HG03575 (cell line): ENCODE results near the gene EFNA3.
"Not testable (repeated sequence)": the region's sequence is repeated elsewhere in the genome, so short reads cannot be mapped to it uniquely, and the experiment has no call there.

Experiments used
- ATAC-seq: cut with Tn5 transposase; IDR thresholded peaks from one replicate; pipeline ENCODE4 v1.9.1; 2021; ENCODE audit not compliant: unreplicated experiment, insufficient number of reproducible peaks, low FRiP score; ENCODE audit errors: extremely low read depth

Gene EFNA3

GRCh38 chr1:155103325-155103724, 24.7 kb downstream of the EFNA3 start:
- ATAC-seq: no peak

DNA sequence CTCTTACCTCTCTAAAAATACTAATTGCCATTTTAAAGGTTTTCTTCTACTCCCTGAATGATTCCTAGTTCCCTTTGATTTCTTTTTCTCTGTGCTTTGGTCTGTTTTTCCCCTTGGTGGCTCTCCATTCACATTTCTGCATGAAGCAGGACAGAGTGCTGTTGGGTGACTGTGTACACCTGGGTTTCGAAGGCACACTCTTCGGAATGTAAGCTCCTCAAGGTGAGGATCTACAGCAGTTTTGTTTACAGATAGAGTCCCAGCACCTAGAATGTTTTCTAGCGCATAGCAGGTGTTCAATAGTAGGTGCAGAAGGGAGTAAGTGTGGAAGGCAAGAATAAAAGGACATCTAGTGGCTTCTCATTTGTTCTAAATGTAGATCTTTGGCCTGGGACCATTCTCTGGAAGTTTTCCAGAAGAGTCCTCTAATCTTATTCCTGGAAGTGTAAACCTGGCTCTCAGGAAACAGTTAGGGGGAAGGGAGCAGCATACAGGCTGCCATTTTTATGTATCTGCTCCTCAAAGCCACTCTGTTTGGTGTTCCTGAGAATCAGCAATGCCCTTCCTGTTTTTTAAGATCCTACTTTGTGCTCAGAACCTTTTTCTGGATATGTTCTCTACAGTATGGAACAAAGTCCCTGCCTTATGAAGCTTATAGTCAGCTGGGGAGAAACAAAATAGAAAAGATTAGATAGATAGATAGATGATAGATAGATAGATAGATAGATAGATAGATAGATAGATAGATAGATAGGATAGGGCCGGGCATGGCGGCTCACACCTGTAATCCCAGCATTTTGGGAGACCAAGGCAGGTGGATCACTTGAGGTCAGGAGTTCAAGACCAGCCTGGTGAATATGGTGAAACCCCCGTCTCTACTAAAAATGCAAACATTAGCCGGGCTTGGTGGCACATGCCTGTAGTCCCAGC, 26.2 kb downstream of the EFNA3 start:
- no peak for ATAC-seq

DNA sequence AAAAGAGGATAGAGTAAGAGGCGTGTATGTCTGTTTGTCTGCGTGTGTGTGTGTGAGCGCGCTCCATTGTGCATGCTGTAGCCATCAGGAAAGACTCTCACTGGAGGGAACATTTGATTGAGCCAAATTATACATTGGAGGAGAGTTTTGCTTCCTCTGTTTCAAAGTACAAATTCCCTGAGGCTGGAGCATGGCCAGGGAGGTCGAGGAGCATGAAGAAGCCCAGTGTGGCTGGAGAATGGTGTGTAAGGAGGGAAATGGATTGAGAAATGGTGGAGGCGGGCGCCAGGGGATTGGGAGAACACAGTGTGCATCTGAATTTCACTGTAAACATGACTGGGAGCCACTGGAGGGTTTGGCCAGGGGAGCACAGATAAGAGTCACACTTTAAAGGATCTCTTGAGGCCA, 27.0 kb downstream of the EFNA3 start:
- no peak for ATAC-seq

GRCh38 chr1:155106862-155107261, 28.2 kb downstream of the EFNA3 start:
- ATAC-seq: no peak

DNA sequence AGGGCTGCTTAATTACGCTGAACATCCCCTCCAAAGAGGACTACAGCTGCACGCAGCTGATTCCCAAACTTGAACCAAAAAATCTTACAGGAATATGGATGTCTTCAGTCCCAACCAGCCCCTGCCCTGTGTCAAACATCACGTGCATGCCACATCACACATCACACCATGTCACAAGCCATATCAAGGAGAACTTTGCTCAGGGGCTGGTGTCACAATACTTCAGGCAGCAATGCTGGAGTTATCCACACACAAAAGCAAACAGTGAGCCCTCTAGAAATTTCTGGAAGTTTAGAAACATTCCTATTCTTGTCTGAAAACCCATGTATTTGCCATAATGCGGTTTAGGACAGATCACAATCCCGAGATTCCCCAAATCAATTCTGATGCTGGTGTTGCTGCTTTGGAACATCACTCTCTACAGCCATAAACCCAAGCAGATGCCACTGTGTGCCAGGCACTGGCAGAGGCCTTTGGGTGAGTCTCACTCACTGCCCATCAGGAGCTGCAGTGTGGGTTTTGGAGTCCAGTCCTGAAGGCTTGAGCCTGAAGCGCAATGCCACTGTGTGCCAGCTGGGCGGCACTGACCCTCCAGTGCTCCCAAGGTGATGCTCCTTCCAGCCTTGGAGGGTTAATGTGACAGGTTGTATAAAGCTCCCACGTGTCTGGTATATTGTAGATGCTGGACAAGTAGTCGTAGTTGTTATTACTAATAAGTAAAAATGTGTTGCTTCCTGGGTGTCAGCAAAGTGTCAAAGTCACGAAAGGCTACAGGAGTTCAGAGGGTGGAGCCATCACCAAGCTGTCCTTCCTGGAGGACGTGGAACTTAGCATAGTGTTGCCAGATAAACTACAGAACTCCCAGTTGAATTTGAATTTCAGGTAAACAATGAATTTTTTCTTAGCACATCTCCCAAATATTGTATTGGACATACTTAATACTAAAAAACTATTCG, 28.9 kb downstream of the EFNA3 start:
- ATAC-seq: no peak

DNA sequence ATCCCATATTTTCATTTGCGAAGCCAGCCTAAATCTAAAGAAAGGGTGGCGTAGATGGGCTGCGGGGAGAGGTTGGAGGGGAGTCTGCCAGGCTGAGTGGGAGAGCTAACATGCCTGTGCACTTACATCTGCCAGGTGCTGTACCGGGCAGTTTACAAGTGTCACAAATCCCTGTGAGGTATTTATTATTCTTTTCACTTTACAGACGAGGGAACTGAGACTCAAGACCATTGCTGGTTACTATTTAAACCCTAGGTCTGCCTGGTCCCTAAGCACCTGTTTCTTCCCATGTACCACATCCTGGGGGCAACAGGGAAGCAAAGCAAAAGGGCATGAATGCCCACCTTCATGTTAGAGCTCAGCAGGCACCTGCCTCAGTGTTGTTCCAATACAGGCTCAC, 29.7 kb downstream of the EFNA3 start:
- ATAC-seq: no peak

DNA sequence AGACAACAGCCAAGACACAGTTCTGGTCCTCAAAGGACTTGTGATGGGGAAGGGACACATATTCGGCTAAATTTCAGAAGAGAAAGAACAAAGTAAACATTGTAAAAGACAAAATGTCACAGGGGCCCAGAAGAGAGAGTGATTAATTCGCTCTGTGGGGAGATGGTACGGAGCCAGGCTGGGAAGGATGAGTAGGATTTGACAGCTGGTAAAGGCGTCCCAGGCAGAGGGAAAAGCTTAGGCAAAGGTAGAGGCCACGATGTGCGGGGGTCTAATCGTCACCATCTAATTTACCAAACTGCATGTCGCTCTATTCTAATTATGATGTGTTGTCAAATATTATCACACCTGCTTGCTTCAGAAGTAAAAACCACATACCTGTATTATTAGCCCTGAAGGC, 31.7 kb downstream of the EFNA3 start:
- no peak for ATAC-seq

DNA sequence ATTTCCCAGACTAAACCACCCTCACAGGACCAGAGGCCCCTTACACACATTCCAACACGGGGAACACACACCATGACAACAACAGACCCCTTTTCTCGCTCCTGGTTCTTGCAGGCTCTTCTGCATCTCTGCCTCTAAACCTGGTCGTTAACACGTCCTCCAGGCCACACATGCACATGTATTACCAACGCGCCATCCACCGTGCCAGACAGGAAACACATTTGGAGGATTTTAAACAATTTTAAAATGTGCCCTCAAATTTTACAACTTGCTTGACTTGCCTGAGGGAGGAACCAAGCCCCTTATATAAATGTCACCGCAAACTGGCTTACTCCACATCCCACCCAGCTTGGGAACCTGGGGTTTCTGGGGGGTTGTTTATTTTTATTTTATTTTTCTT, 32.2 kb downstream of the EFNA3 start:
- no peak for ATAC-seq

DNA sequence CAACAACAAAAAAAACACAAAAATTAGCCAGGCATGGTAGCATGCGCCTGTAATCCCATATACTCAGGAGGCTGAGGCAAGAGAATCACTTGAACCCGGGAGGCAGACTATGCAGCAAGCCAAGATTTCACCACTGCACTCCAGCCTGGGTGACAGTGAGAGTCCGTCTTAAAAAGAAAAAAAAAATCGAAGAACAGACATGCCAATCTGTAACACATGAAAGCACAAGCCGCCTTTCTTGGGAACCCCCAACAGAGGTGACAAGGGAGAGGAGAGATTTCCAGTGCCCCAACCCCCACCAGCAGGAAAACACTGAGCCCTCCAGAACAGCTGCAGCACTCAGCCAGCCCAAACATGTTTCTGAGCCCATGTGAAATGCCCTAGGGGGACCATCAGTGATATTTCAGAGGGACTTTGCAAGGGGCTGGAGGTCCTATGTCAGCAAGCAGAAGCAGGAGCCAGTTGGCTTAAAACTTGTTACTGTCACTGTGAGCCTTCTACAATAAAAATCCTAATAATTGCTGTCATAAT, 34.9 kb downstream of the EFNA3 start:
- ATAC-seq: no peak

- no peak for ATAC-seq
Observed at GRCh38 chr1:155116113-155116764, 37.6 kb downstream of the EFNA3 start.

- ATAC-seq: no peak
Observed at GRCh38 chr1:155117610-155118009, 39.0 kb downstream of the EFNA3 start.

DNA sequence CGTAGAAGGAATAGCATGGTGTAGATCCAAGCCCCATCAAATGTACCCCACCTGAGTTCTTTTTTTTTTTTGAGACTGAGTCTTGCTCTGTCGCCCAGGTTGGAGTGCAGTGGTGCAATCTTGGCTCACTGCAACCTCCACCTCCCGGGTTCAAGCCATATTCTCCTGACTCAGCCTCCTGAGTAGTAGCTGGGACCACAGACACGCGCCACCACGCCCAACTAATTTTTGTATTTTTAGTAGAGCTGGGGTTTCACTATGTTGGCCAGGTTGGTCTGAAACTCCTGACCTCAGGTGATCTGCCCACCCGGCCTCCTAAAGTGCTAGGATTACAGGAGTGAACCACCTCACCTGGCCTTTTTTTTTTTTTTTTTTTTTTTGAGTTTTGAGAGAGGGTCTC, 39.5 kb downstream of the EFNA3 start:
- ATAC-seq: not testable (repeated sequence)

- ATAC-seq: no peak
Observed at GRCh38 chr1:155120253-155120652, 41.6 kb downstream of the EFNA3 start.

DNA sequence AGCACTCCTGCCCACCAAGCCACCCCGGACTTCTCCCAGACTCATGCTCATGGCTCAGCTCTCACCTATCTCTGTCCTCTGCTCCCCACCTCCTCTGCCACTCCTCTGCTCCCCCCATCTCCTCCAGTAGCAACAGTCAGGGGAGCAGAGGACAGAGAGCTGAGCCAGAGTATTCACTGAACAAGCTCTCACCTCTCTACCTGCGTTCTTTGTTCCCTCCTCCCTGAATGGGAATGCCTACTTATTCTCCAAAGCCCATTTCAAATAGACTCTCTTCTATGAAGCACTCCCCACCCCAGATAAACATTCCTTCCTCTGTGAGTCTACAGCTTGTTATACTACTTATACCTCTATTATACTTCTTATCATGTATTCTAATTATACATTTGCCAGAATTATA, 42.6 kb downstream of the EFNA3 start:
- ATAC-seq: no peak

DNA sequence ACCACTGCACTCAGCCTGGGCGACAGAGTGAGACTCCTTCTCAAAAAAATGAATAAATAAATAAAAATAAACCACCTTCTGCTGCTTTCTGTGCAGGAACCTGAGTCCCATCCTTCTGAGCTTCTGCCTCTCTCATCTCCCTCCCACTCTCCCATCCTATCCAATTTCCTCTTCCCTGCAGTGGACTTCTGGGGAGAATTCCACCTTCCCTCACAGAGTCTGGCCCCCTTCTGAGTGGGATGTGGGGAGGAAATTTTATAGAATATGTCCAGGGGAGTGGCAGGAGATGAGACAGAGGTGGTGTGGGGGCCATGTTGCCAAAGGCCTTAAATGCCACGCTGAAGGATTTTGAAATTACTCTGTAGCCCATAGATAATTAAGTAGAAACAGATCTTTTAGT, 43.7 kb downstream of the EFNA3 start:
- no peak for ATAC-seq

DNA sequence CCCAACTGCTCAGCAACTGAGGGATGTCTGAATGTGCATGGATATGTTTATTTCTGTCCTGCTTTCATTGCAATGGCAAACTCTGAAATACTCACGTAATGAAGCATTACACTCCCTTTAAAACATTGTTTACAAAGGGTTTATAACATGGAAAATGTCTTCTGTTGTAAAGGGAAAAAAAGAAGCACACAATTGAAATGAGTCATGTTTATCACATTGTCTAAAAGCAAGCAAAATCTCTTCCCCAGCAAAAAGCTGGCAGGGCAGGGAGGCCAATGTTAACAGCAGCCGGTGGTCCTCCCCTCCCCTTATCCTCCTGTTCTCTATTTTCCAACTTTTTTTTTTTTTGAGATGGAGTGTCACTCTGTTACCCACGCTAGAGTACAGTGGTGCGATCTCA, 45.2 kb downstream of the EFNA3 start:
- no peak for ATAC-seq

GRCh38 chr1:155124503-155125463, 46.1 kb downstream of the EFNA3 start:
- ATAC-seq: no peak

DNA sequence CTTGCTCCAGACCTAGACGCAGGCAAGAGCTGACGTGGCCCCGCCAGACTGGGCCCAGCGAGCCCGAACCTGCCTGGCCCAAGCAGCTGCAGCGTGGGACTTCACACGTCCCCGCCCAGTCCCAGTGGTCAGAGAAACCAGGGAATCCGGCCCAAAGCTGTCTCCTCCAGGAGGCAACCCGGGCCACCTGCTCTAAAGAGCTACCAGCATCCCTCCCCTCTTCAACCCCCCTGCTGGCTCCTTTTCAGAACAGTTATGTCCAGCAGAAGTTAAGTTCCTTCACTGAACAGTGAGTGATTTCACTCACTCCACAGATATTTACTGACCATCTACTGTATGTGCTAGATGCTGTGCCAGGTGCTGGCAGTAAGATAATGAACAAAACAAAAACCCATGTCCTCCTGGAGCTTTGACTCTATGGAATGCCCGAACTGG, 46.9 kb downstream of the EFNA3 start:
- no peak for ATAC-seq
